ENCODE data around the gene CDKN2B. TPM values are rescaled to one million over a fixed set of nuclear protein-coding genes. Genes with fewer than 3 reads are reported as not detected.

The CDKN2B gene
- polyA plus RNA-seq, 1 experiment, result 10.2 TPM

GRCh38 chr9:22047596-22047995 is 38.5 kb upstream of the CDKN2B start:
- Histone ChIP-seq H3K27ac (ENCODE audit: low read depth, low read length) (no peak overlapping the region), H3K27me3 (ENCODE audit: control insufficient read depth, insufficient read depth, low read length) (no peaks in the 10 kb centered on the region), H3K9me3 (ENCODE audit: control insufficient read depth, insufficient read depth, low read length) (no peaks in the 10 kb centered on the region), H3K4me3 (ENCODE audit: low read depth, low read length) (no peak overlapping the region)
- DNase-seq (ENCODE audit: low read depth, low spot score), result no peak
- CTCF ChIA-PET, result interaction anchor here (0.8 to 4.0 kb wide), 4 partner anchors 9 to 196 kb away, joined by 4 to 24 read pairs (median 8); partner anchors contain the start of gene CDKN2B
- TF ChIP-seq CTCF (IDR thresholded peaks at IDR 0.05; ENCODE audit: low read depth, low read length), result no peak
- POLR2A ChIA-PET, result no interaction called here

GRCh38 chr9:22046243-22046885 is 37.3 kb upstream of the CDKN2B start:
- H3K4me3 ChIP-seq (ENCODE audit: low read depth, low read length), result no peak overlapping the region
- ChIA-PET POLR2A (no interaction called here), CTCF (interaction anchor here (1.5 kb wide), 1 partner anchor 46 kb away, joined by 3 read pairs; no protein-coding TSS in a partner anchor)
- H3K27me3 ChIP-seq (ENCODE audit: control insufficient read depth, insufficient read depth, low read length), result no peaks in the 10 kb centered on the region
- DNase-seq (ENCODE audit: low read depth, low spot score), result no peak
- no peak for TF ChIP-seq CTCF (IDR thresholded peaks at IDR 0.05; ENCODE audit: low read depth, low read length)
- H3K27ac ChIP-seq (ENCODE audit: low read depth, low read length), result no peak overlapping the region
- no peaks in the 10 kb centered on the region for H3K9me3 ChIP-seq (ENCODE audit: control insufficient read depth, insufficient read depth, low read length)

- Histone ChIP-seq H3K27me3 (ENCODE audit: control insufficient read depth, insufficient read depth, low read length) (no peaks in the 10 kb centered on the region), H3K4me3 (ENCODE audit: low read depth, low read length) (no peak overlapping the region), H3K9me3 (ENCODE audit: control insufficient read depth, insufficient read depth, low read length) (no peaks in the 10 kb centered on the region), H3K27ac (ENCODE audit: low read depth, low read length) (no peak overlapping the region)
- POLR2A ChIA-PET, result no interaction called here
- no peak for TF ChIP-seq CTCF (IDR thresholded peaks at IDR 0.05; ENCODE audit: low read depth, low read length)
- CTCF ChIA-PET, result interaction anchor here (0.6 to 1.5 kb wide), 5 partner anchors 37 to 231 kb away, joined by 3 to 5 read pairs (median 3); partner anchors contain the start of gene CDKN2B
- DNase-seq (ENCODE audit: low read depth, low spot score), result no peak
These were observed 36.3 kb upstream of the CDKN2B start for GRCh38 chr9:22045423-22045822.

- Histone ChIP-seq H3K4me3 (ENCODE audit: low read depth, low read length) (no peak overlapping the region), H3K27ac (ENCODE audit: low read depth, low read length) (no peak overlapping the region), H3K9me3 (ENCODE audit: control insufficient read depth, insufficient read depth, low read length) (no peaks in the 10 kb centered on the region), H3K27me3 (ENCODE audit: control insufficient read depth, insufficient read depth, low read length) (no peaks in the 10 kb centered on the region)
- no peak for DNase-seq (ENCODE audit: low read depth, low spot score)
- POLR2A ChIA-PET, result interaction anchor here (1.0 kb wide), 1 partner anchor 36 kb away, joined by 3 read pairs; the partner anchor contains the start of gene CDKN2B
- CTCF ChIA-PET, result interaction anchor here (1.4 to 1.7 kb wide), 2 partner anchors 199 kb away, joined by 3 to 6 read pairs; no protein-coding TSS in a partner anchor
- TF ChIP-seq CTCF (IDR thresholded peaks at IDR 0.05; ENCODE audit: low read depth, low read length), result no peak
These were observed 35.5 kb upstream of the CDKN2B start for GRCh38 chr9:22044583-22044982.

GRCh38 chr9:22043928-22044327 is 34.8 kb upstream of the CDKN2B start:
- Histone ChIP-seq H3K4me3 (ENCODE audit: low read depth, low read length) (no peak overlapping the region), H3K9me3 (ENCODE audit: control insufficient read depth, insufficient read depth, low read length) (no peaks in the 10 kb centered on the region), H3K27ac (ENCODE audit: low read depth, low read length) (no peak overlapping the region), H3K27me3 (ENCODE audit: control insufficient read depth, insufficient read depth, low read length) (no peaks in the 10 kb centered on the region)
- TF ChIP-seq CTCF (IDR thresholded peaks at IDR 0.05; ENCODE audit: low read depth, low read length), result no peak
- ChIA-PET POLR2A (interaction anchor here (1.0 kb wide), 1 partner anchor 35 kb away, joined by 3 read pairs; the partner anchor contains the start of gene CDKN2B), CTCF (interaction anchor here (1.7 kb wide), 1 partner anchor 200 kb away, joined by 6 read pairs; no protein-coding TSS in a partner anchor)
- DNase-seq (ENCODE audit: low read depth, low spot score), result no peak

Data from AG04450 (cell line).